Esophagus squamous epithelium (tissue), 5 donors: ENCODE measurements around the gene SLC13A1. TPM values are rescaled to one million over a fixed set of nuclear protein-coding genes. Genes with fewer than 3 reads are reported as not detected.

Experiments used
- DNase-seq: peaks from one replicate; lab custom pipeline; 2025; lab: John Stamatoyannopoulos, UW
- H3K27ac ChIP-seq, 4 donors: fragments of 200-600 bp; sonication (generic); one replicate each; pipeline ENCODE4 v1.5.1; 2016 to 2019; ENCODE audit warnings: mild to moderate bottlenecking in 1 of 4
- H3K27me3 ChIP-seq, 4 donors: fragments of 200-600 bp; sonication (generic); 1 replicate in 3 of 4; 2 replicates in 1 of 4; pipeline versions ENCODE4 v1.5.1 to v1.6.0; 2017 to 2021; ENCODE audit warnings: antibody characterized with exemption in 1 of 4
- H3K36me3 ChIP-seq, 3 donors: fragments of 200-600 bp; sonication (generic); one replicate each; pipeline ENCODE4 v1.5.1; 2016 to 2019
- H3K4me1 ChIP-seq, 3 donors: fragments of 200-600 bp; sonication (generic); one replicate each; pipeline ENCODE4 v1.5.1; 2017 to 2019
- H3K4me3 ChIP-seq, 4 donors: fragments of 200-600 bp; sonication (generic); 1 replicate in 3 of 4; 2 replicates in 1 of 4; pipeline ENCODE4 v1.5.1; 2016 to 2019; ENCODE audit warnings: mild to moderate bottlenecking in 2 of 4, moderate library complexity in 1 of 4
- H3K9me3 ChIP-seq, 3 donors: fragments of 200-600 bp; sonication (generic); one replicate each; pipeline ENCODE4 v1.5.1; 2016 to 2019
- CTCF ChIP-seq, 6 experiments: fragments of 450-650 bp in 4 of 6; fragments of 200-600 bp in 2 of 6; sonication (generic) in 2 of 6; IDR thresholded peaks; one replicate each; pipeline ENCODE4 v1.5.1; 2016 to 2019; ENCODE audit warnings: antibody characterized with exemption in 6 of 6, mild to moderate bottlenecking in 4 of 6, moderate library complexity in 4 of 6
- POLR2A ChIP-seq, 4 donors: fragments of 450-650 bp; IDR thresholded peaks; one replicate each; pipeline ENCODE4 v1.6.1; 2017; ENCODE audit warnings: antibody characterized with exemption in 4 of 4, mild to moderate bottlenecking in 4 of 4, moderate library complexity in 3 of 4
- WGBS, 2 donors: methylation state at CpG; one replicate each; pipeline ENCODE4 v1.1.5; 2018; 5-methylcytosine and 5-hydroxymethylcytosine counted together
- intact Hi-C: fragments of 100-400 bp; cut with DNase I; formaldehyde crosslinking; loops from one replicate; pipeline ENCODE4 v1.15.0; 2022
- total RNA-seq, 4 donors: library from RNA; depleted of rRNA; stranded (reverse); fragments of >200 nt; gene quantifications; one replicate each; pipeline ENCODE4 v1.1.0, GENCODE V29; 2016
- donor health status: DM: yes; HTN: yes; CAD: no.

The SLC13A1 gene
- total RNA-seq, 4 donors from 2014 or later, result not detected

DNA sequence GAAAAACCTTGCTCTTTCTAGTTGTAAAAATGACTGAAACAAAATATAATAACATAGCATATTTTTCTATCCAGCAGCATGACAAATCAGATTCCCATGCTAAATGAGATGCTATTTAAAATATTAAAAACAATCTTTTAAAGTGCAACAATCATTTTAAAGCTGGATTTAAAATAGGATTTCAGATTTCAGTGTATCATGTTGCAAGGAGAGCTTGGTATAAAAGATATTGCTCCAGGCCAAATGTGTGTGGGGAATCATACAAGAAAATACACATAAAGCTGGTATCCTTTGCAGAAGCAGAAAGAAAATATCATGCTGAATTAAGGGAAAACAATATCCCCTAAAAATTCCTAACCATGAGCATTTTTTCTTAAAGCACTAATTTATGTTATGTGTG, 42.2 kb downstream of the SLC13A1 start:
- no peak for DNase-seq
- Histone ChIP-seq H3K27me3 (no peaks in the 10 kb centered on the region), H3K4me1 (no peaks in the 10 kb centered on the region), H3K36me3 (no peaks in the 10 kb centered on the region), H3K27ac (no peak overlapping the region), H3K4me3 (no peak overlapping the region), H3K9me3 (no peaks in the 10 kb centered on the region)
- intact Hi-C loops, result loop anchor here (10.0 kb wide), 1 partner anchor 263 kb away; no protein-coding TSS in a partner anchor
- TF ChIP-seq POLR2A (IDR thresholded peaks at IDR 0.05) (no peak), CTCF (IDR thresholded peaks at IDR 0.05) (no peak)

DNA sequence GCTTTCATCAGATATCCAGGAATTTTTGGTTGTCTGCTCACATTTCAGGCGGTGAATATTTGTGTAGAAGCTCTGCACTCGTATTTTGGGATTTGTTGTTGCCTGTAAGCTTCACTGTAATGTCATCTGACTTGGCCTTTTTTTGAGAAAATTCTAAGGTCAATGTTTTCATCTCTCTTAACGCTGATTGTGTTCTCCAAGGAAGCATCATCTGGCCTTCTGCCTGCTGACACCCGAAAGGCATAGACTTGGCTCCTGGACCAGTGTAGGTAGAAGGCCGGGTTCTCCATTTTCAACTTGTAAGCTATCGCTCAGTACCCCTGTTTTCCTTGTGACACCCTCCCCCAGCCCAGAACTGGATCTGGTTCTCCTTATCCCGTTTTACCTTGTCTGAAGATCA, 44.2 kb downstream of the SLC13A1 start:
- no peak for DNase-seq
- Histone ChIP-seq H3K27me3 (no peaks in the 10 kb centered on the region), H3K27ac (no peak overlapping the region), H3K9me3 (no peaks in the 10 kb centered on the region), H3K4me1 (no peaks in the 10 kb centered on the region), H3K36me3 (no peaks in the 10 kb centered on the region), H3K4me3 (no peak overlapping the region)
- WGBS, 2 donors, result 63 to 74% methylated on average over 5 to 7 of the region's 7 CpGs
- intact Hi-C loops, result loop anchor here (10.0 kb wide), 1 partner anchor 261 kb away; no protein-coding TSS in a partner anchor
- TF ChIP-seq POLR2A (IDR thresholded peaks at IDR 0.05), result no peak
- TF ChIP-seq CTCF (IDR thresholded peaks at IDR 0.05), result no peak

GRCh38 chr7:123154231-123154860, 45.4 kb downstream of the SLC13A1 start:
- H3K27ac ChIP-seq, result no peak overlapping the region
- no peaks in the 10 kb centered on the region for H3K4me1 ChIP-seq
- no peaks in the 10 kb centered on the region for H3K27me3 ChIP-seq
- H3K4me3 ChIP-seq, result no peak overlapping the region
- intact Hi-C loops, result loop anchor here (10.0 kb wide), 1 partner anchor 260 kb away; no protein-coding TSS in a partner anchor
- 0 to 4% methylated on average over 3 of the region's 3 CpGs for WGBS, 2 donors
- TF ChIP-seq CTCF (IDR thresholded peaks at IDR 0.05) (peak in 5 of 6 experiments; percentile 60 to 81 (median 67)), POLR2A (IDR thresholded peaks at IDR 0.05) (no peak)
- H3K36me3 ChIP-seq, result no peaks in the 10 kb centered on the region
- H3K9me3 ChIP-seq, result no peaks in the 10 kb centered on the region
- DNase-seq, result no peak

- intact Hi-C loops, result loop anchor here (10.0 kb wide), 1 partner anchor 257 kb away; no protein-coding TSS in a partner anchor
- no peaks in the 10 kb centered on the region for H3K27me3 ChIP-seq
- WGBS, 2 donors, result 75 to 78% methylated on average over 3 of the region's 3 CpGs
- no peak overlapping the region for H3K4me3 ChIP-seq
- H3K9me3 ChIP-seq, result no peaks in the 10 kb centered on the region
- H3K4me1 ChIP-seq, result no peaks in the 10 kb centered on the region
- no peaks in the 10 kb centered on the region for H3K36me3 ChIP-seq
- no peak for TF ChIP-seq CTCF (IDR thresholded peaks at IDR 0.05)
- TF ChIP-seq POLR2A (IDR thresholded peaks at IDR 0.05), result no peak
- DNase-seq, result no peak
- H3K27ac ChIP-seq, result no peak overlapping the region
Observed at GRCh38 chr7:123151443-123151842, 48.3 kb downstream of the SLC13A1 start.

DNA sequence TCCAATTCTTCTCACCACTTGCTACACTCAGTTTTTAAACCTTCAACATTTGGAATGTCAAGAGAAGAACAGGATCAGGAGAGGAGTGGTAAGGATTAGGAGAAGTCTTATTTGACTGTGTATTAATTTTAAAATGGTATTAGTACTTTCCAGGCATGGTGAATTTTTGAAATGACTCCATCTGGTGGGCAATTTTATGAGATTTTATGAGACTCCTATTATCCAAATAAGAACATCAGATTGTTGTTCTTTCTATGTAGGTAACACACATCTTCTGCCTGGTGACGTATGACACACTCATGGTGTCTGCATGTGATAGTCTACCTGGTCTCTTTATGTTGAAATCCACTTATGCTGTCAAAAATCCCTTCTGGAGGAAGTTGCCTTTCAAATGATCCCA, 51.0 kb downstream of the SLC13A1 start:
- Histone ChIP-seq H3K36me3 (no peaks in the 10 kb centered on the region), H3K27me3 (no peaks in the 10 kb centered on the region), H3K4me3 (no peak overlapping the region), H3K27ac (no peak overlapping the region), H3K4me1 (no peaks in the 10 kb centered on the region), H3K9me3 (no peaks in the 10 kb centered on the region)
- DNase-seq, result no peak
- no peak for TF ChIP-seq POLR2A (IDR thresholded peaks at IDR 0.05)
- TF ChIP-seq CTCF (IDR thresholded peaks at IDR 0.05), result no peak
- intact Hi-C loops, result no loop called here
- WGBS, 2 donors, result 62 to 79% methylated on average over 1 of the region's 1 CpG
